Stimulated activated CD8-positive, alpha-beta memory T cell treated with anti-CD3 and anti-CD28 coated beads, Interleukin-2, amount 100 ng/mL, for 1 hour (primary cell): ENCODE measurements around the gene NDFIP2.
"Not testable (repeated sequence)": the region's sequence is repeated elsewhere in the genome, so short reads cannot be mapped to it uniquely, and the experiment has no call there.

Experiments used
- DNase-seq, 2 donors: peaks; one replicate each; pipeline ENCODE4 v3.0.0-alpha.2; 2020; ENCODE audit warnings: low read depth in 2 of 2

The NDFIP2 gene

GRCh38 chr13:79533781-79534400, 52.9 kb downstream of the NDFIP2 start:
- no peak for DNase-seq

DNA sequence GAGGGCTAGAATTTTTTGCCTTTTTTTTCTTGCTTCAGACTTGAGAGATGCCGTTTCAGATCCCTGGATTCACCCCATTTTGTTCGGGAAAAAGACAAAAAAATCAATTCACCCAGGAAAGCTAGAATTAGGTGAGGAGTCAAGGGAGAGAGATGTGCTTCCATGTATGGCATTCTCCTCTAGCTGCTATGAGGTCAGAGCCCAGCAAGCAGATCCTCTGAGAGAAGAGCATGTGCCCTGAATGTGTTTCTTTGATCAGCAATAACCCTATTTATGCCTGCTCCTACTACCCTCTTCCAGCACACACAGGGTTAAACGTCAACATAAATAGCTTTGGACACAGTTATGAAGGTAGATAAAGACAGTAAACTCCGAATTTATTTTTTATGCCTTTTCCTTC, 53.6 kb downstream of the NDFIP2 start:
- no peak for DNase-seq

DNA sequence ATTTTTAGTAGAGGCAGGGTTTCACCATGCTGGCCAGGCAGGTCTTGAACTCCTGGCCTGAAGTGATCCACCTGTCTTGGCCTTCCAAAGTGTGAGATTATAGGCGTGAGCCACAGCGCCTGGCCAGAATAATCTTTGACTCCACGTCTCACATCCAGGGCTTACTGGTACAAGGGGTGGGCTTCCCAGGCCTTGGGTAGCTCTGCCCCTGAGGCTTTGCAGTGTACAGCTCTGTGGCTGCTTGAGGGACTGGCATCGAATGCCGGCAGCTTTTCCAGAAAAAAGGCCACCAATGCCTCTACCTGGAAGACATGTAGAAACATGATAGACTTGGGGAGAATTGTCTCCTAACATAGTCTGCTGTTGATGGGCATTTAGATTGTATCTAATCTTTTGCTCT, 57.8 kb downstream of the NDFIP2 start:
- DNase-seq = no peak

GRCh38 chr13:79540504-79540903, 59.5 kb downstream of the NDFIP2 start:
- DNase-seq = no peak

- no peak for DNase-seq
Observed at GRCh38 chr13:79541426-79542049, 60.6 kb downstream of the NDFIP2 start.

GRCh38 chr13:79543883-79544282, 62.9 kb downstream of the NDFIP2 start:
- no peak for DNase-seq

DNA sequence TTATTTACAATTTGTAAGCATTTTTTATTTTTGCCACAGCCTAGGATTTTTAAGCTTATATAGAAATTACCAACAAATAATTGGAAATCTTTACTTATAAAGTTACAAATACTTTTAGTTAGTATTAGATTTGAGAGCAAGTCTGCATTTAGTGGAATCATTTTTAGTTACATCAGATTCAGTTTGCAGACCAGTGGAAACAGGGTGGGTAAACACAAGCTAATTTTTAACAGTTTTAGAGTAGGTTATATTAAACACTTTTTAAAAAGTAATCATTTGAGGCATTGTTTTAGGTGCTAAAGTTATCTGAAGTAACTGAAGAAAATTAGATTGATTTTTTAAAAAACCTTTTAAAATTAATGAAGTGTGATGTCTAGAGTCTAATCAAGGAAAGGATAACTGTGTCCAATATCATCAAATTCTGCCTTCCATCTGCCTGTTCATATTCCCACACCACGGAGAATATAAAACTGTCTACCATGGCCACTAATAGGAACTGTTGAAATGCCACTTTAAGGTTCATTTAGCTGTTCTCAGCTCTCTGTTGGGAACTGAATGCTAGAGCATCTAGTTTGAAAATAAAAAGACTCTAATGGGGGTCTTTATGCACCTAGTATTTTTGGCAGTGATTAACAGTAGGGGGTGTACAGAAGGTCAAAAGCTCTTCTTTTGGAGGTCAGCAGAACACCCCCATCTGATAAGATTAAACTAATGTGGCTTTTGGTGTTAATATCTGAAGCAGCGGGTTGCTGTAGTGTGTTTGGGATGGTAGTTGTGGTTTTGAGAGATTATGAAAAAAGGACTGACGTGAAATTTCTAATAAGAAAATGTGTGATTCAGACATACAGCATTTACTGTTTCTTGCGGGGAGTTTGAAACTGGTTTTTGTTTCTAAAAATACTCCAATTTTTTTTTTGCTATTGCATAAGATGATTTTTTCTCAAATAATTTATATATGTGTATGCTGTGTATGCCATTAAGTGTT, 66.5 kb downstream of the NDFIP2 start:
- no peak for DNase-seq

GRCh38 chr13:79548902-79549301, 67.9 kb downstream of the NDFIP2 start:
- no peak for DNase-seq

DNA sequence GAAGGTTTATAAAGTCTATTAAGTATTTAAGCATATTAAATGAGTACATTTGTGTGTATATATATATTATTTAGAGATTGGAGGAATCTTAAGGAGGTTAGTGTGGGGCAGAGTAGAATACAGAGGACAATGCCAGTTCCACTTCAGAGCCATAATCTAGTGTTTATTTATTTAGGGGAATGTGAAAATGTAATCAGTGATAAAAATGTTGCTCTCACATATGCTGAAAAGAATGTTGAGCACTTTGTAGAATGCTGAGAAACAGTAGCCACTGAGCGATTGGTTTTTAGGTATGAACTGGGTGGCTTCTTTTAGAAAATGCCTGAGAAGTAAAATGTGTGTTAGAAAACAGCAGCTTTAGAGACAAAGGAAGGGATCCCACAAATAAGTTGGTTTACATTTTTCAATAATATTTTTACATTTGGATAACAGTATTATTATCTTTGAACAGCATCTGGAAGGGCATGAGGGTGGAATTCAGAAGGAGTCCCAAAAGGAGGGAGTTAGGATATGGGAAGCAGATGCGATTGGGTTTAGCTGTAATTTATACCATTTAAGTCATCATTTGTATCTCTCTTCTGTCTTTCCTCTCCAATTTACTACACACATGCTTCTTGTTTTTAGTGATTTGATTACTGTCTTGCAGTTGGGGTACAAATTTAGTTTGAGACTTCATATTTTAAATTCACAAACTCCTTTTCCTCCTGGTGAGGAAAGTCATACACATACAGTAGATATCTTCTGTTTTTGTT, 68.6 kb downstream of the NDFIP2 start:
- DNase-seq = no peak

DNA sequence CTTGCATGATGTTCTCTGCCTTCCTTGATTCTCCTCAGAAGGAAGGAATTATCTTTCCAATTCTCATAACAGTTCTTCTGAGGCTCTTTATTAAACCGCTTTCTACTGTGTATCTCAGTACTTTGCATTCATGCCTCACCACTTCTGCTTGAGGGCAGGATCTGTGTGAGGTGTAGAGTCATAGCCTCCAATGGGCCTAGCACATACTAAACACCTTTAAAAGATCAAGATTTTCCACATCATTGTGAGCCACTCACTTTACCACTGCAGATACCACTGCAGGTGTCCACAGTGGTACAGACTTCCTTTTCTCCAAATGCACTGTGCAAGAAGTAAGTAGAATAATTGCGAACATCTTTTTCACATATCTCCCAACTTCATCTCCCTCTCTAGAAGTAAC, 76.7 kb downstream of the NDFIP2 start:
- DNase-seq = no peak

- no peak for DNase-seq
Observed at GRCh38 chr13:79560954-79561353, 80.0 kb downstream of the NDFIP2 start.

GRCh38 chr13:79562557-79562956, 81.6 kb downstream of the NDFIP2 start:
- DNase-seq = no peak

- DNase-seq = no peak
Observed at GRCh38 chr13:79566118-79566517, 85.2 kb downstream of the NDFIP2 start.

DNA sequence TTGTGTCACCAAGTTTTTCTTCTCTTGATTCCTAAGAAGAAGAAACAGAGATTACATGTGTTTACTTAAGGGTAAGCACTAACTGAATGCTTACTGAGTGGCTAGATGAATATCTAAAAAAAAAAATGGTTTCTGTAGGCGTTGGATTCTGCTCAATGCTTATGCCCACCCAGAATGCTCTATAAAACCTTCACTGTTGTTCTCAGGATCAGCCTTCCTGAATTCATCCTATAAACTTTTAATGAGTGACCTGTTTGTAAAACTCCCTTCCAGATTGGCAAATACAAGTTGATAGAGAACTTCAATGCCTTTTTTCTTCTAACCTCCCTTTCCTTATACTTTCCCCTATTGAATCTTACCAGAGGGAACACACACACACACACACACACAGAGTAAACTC, 90.2 kb downstream of the NDFIP2 start:
- DNase-seq = no peak

GRCh38 chr13:79573892-79574291, 92.9 kb downstream of the NDFIP2 start:
- DNase-seq = not testable (repeated sequence)

GRCh38 chr13:79581870-79582315, 100.9 kb downstream of the NDFIP2 start:
- DNase-seq = no peak

DNA sequence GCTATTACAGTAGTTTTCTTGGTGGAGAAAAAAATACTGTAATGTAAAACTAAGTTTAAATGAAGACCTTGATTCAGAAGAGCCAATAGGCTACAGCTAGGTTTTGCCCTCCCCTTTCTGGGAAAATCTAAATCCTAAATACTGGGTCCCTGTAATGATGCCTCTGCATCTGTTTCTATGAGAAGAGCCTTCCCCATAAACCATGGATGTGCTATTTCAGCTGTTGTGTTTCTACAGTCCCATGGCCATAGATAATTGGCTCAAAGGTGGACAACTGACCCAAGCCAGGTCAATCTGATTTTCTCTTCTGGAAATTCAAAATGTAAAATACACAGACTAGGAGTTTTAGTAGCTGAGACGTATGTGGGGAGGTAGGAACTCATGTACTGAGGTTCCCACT, 101.9 kb downstream of the NDFIP2 start:
- no peak for DNase-seq

- no peak for DNase-seq
Observed at GRCh38 chr13:79585033-79585432, 104.1 kb downstream of the NDFIP2 start.

GRCh38 chr13:79589603-79590393, 108.8 kb downstream of the NDFIP2 start:
- no peak for DNase-seq

DNA sequence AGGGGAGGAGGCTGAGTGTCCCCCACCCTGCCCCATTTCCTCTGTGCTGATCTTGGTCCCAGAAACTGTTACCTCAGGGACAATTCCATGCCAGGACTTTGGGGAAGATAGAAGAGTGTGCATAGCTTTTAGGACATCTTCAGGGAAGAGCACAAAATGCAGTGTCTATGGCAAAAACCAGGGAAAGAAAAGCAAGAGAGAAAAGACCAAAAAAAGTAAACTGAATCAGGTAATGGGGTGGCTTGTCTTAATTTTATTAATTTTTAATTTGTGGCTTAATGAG, 109.4 kb downstream of the NDFIP2 start:
- no peak for DNase-seq

GRCh38 chr13:79591493-79591892, 110.5 kb downstream of the NDFIP2 start:
- DNase-seq = no peak
